ENCODE data around the gene HGD. TPM values are rescaled to one million over a fixed set of nuclear protein-coding genes. Genes with fewer than 3 reads are reported as not detected.

Gene HGD
- total RNA-seq, 4 donors from 2014 or later, result not detected

DNA sequence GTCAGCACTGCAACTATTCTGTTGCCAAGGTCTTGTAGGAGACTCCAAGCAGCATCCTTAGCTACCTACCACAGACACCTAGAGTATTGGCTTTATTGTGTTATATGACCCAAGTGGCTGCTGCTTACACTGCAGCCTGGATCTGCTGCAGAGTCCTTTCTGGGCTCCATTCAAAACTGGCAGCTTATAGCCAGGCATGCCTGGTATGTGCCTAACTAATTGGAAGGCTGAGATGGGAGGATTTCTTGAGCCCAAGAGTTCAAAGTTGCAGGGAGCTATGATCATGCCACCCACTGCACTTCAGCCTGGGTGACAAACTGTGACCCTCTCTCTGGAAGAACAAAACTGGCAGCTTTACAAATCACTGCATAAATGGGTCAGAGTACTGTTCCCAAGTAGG is 77.3 kb downstream of the HGD start:
- no peak for DNase-seq (ENCODE audit: low spot score in 2 of 2)
- TF ChIP-seq, protein P1, sequence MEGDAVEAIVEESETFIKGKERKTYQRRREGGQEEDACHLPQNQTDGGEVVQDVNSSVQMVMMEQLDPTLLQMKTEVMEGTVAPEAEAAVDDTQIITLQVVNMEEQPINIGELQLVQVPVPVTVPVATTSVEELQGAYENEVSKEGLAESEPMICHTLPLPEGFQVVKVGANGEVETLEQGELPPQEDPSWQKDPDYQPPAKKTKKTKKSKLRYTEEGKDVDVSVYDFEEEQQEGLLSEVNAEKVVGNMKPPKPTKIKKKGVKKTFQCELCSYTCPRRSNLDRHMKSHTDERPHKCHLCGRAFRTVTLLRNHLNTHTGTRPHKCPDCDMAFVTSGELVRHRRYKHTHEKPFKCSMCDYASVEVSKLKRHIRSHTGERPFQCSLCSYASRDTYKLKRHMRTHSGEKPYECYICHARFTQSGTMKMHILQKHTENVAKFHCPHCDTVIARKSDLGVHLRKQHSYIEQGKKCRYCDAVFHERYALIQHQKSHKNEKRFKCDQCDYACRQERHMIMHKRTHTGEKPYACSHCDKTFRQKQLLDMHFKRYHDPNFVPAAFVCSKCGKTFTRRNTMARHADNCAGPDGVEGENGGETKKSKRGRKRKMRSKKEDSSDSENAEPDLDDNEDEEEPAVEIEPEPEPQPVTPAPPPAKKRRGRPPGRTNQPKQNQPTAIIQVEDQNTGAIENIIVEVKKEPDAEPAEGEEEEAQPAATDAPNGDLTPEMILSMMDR (IDR thresholded peaks at IDR 0.05), result no peak
- no peak for TF ChIP-seq POLR2A (IDR thresholded peaks at IDR 0.05)
- H3K4me3 ChIP-seq (ENCODE audit: low read depth, poor library complexity, severe bottlenecking), result no peak overlapping the region
- intact Hi-C loops (cut with DNase I; ENCODE audit: low total_unique reads), result no loop called here

DNA sequence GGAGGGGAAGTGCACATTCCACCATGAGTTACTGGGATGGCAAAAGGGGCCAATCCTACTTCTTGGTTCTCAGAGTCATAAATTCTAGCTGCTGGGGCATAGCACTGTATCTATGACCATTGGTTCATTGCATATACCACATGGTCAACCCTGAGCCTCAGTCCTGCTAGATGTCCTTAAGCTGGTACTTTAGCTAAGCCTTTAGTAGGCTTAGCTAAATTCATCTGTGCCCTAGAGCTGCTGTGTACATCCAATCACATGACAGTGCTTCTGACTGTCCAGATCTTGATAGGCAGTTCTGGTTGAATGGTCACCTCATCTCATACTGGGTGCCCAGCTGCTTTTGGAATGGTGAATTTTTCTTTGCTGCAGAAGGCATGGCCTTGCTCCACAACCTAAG is 77.7 kb downstream of the HGD start:
- no peak overlapping the region for H3K4me3 ChIP-seq (ENCODE audit: low read depth, poor library complexity, severe bottlenecking)
- DNase-seq (ENCODE audit: low spot score in 2 of 2), result no peak
- intact Hi-C loops (cut with DNase I; ENCODE audit: low total_unique reads), result no loop called here
- no peak for TF ChIP-seq POLR2A (IDR thresholded peaks at IDR 0.05)
- TF ChIP-seq, protein P1 (IDR thresholded peaks at IDR 0.05), result no peak

DNA sequence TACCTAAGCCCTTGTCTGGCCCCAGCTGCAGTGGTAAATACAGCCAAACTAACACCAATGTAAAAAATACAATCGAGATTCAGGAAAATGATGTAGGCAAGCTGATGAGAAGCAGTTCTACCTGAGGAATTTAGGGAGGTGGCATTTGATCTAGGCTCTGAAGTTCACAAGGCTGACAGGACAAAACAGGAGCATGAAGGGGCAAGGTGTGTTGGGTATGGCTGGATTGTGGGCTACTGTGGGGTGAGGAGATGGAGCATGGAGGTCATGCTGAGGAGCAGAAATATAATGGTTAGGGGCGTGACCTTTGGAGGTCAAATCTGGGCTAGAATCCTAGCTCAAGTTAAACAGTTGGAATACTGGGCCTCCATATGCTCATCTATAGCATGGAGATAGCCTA is 79.4 kb downstream of the HGD start:
- WGBS, 2 donors, result 88 to 91% methylated on average over 2 of the region's 2 CpGs
- DNase-seq (ENCODE audit: low spot score in 2 of 2), result no peak
- intact Hi-C loops (cut with DNase I; ENCODE audit: low total_unique reads), result no loop called here
- no peak overlapping the region for H3K4me3 ChIP-seq (ENCODE audit: low read depth, poor library complexity, severe bottlenecking)
- TF ChIP-seq, protein P1 (IDR thresholded peaks at IDR 0.05), result no peak
- TF ChIP-seq POLR2A (IDR thresholded peaks at IDR 0.05), result no peak

DNA sequence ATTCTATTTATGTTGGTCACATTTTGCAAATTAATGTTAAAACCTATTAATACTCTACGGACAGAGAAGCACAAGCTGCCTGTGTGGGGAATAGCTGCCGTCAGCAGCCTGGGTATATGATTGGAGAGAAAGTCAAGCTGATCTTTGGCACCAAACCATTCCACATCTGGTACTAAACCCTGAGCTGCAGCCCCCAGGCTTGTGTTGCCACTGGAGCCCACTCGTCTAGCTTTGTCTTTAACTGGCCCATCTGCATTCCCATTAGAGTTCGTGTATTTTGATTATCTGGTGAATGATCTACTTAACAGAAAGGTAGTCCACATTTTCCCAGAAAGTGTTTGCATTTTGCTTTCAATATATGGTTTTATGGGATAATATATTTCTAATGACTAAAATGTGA is 80.5 kb downstream of the HGD start:
- WGBS, 2 donors, result 57 to 58% methylated on average over 4 of the region's 4 CpGs
- H3K4me3 ChIP-seq (ENCODE audit: low read depth, poor library complexity, severe bottlenecking), result no peak overlapping the region
- intact Hi-C loops (cut with DNase I; ENCODE audit: low total_unique reads), result no loop called here
- DNase-seq (ENCODE audit: low spot score in 2 of 2), result no peak
- TF ChIP-seq, protein P1 (IDR thresholded peaks at IDR 0.05), result no peak
- no peak for TF ChIP-seq POLR2A (IDR thresholded peaks at IDR 0.05)

DNA sequence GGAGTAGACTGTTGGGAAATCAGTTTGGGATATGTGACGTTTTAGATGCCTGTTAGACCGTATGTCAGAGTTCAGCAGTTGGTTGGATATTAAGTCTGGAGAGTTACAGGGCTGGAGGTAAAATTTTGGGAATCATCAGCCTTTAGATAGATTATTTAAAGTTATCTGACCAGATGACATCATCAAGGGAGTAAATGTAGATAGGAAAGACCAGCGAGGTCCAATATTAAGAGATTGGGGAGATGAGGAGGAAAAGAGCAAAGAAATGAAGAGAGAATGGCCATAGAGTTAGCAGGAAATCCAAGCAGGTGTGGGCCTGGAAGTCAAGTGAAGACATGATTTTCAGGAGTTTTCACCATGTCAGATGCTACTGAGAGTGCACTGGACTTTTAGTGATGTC is 82.8 kb downstream of the HGD start:
- no peak for DNase-seq (ENCODE audit: low spot score in 2 of 2)
- H3K4me3 ChIP-seq (ENCODE audit: low read depth, poor library complexity, severe bottlenecking), result no peak overlapping the region
- TF ChIP-seq, protein P1 (IDR thresholded peaks at IDR 0.05), result no peak
- TF ChIP-seq POLR2A (IDR thresholded peaks at IDR 0.05), result no peak
- intact Hi-C loops (cut with DNase I; ENCODE audit: low total_unique reads), result no loop called here
- WGBS, 2 donors, result 70 to 73% methylated on average over 3 of the region's 3 CpGs

DNA sequence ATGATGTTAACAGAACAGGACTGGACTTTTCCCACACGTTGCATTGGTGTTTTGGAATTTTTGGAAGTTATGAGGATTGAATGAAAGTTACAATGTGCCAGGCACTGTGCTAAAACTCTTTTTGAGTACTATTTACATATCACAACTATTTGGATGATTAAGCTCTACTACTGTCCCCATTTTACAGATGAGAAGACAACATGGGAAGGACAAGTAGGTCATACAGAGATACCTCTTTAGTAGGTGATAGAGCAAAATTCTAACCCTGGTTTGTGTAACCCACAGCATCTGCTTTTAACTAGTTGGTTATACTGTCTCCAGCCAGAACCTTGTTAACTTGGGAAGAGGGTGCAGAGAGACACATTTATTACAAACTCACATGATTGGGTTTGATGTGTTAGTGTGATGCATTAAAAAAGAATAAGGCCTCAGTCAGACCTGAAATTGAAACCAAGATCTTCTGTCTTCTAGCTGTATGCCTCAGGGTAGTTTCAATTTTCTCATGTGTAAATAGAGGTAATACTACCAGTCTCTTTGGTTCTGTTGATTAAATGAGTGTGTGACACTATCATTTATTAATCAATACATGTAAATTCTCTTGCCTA is 84.5 kb downstream of the HGD start:
- DNase-seq (ENCODE audit: low spot score in 2 of 2), result no peak
- H3K4me3 ChIP-seq (ENCODE audit: low read depth, poor library complexity, severe bottlenecking), result no peak overlapping the region
- WGBS, 2 donors, result 30 to 31% methylated on average over 1 of the region's 1 CpG
- no peak for TF ChIP-seq POLR2A (IDR thresholded peaks at IDR 0.05)
- TF ChIP-seq, protein P1 (IDR thresholded peaks at IDR 0.05), result no peak
- intact Hi-C loops (cut with DNase I; ENCODE audit: low total_unique reads), result no loop called here
